HEK293 (cell line): ENCODE results near the gene KCNC2.

Source experiments
- CTCF ChIP-seq: fragments of 450-650 bp; formaldehyde crosslinking; IDR thresholded peaks from 2 replicates; pipeline ENCODE4 v1.5.1; 2016; ENCODE audit warnings: missing biosample characterization, missing genetic modification characterization
- YY1 ChIP-seq: fragments of 450-650 bp; formaldehyde crosslinking; IDR thresholded peaks from 2 replicates; pipeline ENCODE4 v1.5.1; 2018; ENCODE audit warnings: missing biosample characterization, missing genetic modification characterization
- ZNF366 ChIP-seq: fragments of 450-650 bp; formaldehyde crosslinking; conservative IDR thresholded peaks from 2 replicates; pipeline ENCODE4 v1.5.1; 2016; ENCODE audit warnings: missing biosample characterization, missing genetic modification characterization

- TF ChIP-seq YY1 (tag by site-specific recombination): no peak
- TF ChIP-seq CTCF (tag by site-specific recombination): no peak
- no peak for TF ChIP-seq ZNF366 (tag by site-specific recombination)
Measured at GRCh38 chr12:74999474-74999873, 210.2 kb downstream of the KCNC2 start.
